Activated naive CD8-positive, alpha-beta T cell treated with anti-CD3 and anti-CD28 coated beads, Interleukin-2, amount 10 ng/mL, durations not matched to agents 7 days and 5 days (primary cell): ENCODE measurements around the gene DSCAM. TPM values are rescaled to one million over a fixed set of nuclear protein-coding genes. Genes with fewer than 3 reads are reported as not detected.

ENCODE experiments used
- ATAC-seq: fragments of 150-1000 bp; cut with Tn5 transposase; one replicate; pipeline ENCODE4 v1.10.0; 2021; ENCODE audit warnings: low read depth, moderate library complexity
- POLR2A ChIA-PET: fragments of 350-600 bp; sonication (Branson Sonifier 250); formaldehyde crosslinking; loops from one replicate; lab custom pipeline; 2021; ENCODE audit warnings: antibody characterized with exemption; lab: Charles Lee
- DNase-seq: peaks from one replicate; pipeline ENCODE4 v3.0.0; 2021
- H3K27ac Mint-ChIP-seq: one replicate; pipeline ENCODE4 v1.8.0; 2022; ENCODE audit warnings: mild to moderate bottlenecking, mixed read lengths
- H3K27me3 Mint-ChIP-seq: one replicate; pipeline ENCODE4 v1.8.0; 2022; ENCODE audit warnings: mild to moderate bottlenecking, moderate library complexity, mixed read lengths
- H3K36me3 Mint-ChIP-seq: one replicate; pipeline ENCODE4 v1.8.0; 2021; ENCODE audit warnings: mild to moderate bottlenecking, mixed read lengths
- H3K4me1 Mint-ChIP-seq: one replicate; pipeline ENCODE4 v1.8.0; 2021; ENCODE audit warnings: mixed read lengths
- H3K4me3 Mint-ChIP-seq: one replicate; pipeline ENCODE4 v1.8.0; 2022; ENCODE audit warnings: mild to moderate bottlenecking, moderate library complexity, mixed read lengths
- H3K9me3 Mint-ChIP-seq: one replicate; pipeline ENCODE4 v1.8.0; 2021; ENCODE audit warnings: mixed read lengths
- total RNA-seq, 2 experiments: library from RNA; stranded (reverse); gene quantifications; one replicate each; pipeline ENCODE4 v1.2.3, GENCODE V29; 2021

Gene DSCAM
- total RNA-seq, 2 experiments from 2014 or later, result not detected

DNA sequence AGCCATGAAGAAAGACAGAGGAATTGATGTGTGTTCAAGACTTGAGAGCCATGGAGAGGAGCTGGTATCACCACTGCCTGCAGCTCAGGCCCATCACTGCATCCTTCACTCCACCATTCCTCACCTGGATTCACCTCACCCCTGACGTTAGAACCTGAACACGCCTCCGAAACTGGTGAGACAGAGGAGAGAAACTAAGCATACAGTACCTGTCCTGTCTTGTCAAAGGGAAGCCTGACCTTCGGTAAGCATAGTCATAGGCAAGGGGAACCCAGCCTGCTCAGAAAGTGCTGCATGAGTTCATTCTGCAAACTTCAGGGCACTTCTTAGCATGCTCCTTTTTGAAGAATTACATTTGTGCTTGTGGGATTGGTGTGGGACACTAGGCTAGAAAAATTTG lies 425.8 kb downstream of the DSCAM start:
- ATAC-seq, result no peak
- DNase-seq, result no peak
- Mint-ChIP-seq H3K36me3 (no peaks in the 10 kb centered on the region), H3K9me3 (peaks cover 6% of the 10 kb centered on the region), H3K27me3 (no peaks in the 10 kb centered on the region), H3K27ac (no peak overlapping the region), H3K4me1 (no peaks in the 10 kb centered on the region), H3K4me3 (no peak overlapping the region)
- POLR2A ChIA-PET, result no interaction called here

GRCh38 chr21:40416572-40416971 lies 430.4 kb downstream of the DSCAM start:
- no peak for DNase-seq
- H3K27ac Mint-ChIP-seq, result no peak overlapping the region
- no peak overlapping the region for H3K4me3 Mint-ChIP-seq
- ATAC-seq, result no peak
- no peaks in the 10 kb centered on the region for H3K4me1 Mint-ChIP-seq
- no peaks in the 10 kb centered on the region for H3K27me3 Mint-ChIP-seq
- no peaks in the 10 kb centered on the region for H3K36me3 Mint-ChIP-seq
- POLR2A ChIA-PET, result no interaction called here
- H3K9me3 Mint-ChIP-seq, result peaks cover 7% of the 10 kb centered on the region

DNA sequence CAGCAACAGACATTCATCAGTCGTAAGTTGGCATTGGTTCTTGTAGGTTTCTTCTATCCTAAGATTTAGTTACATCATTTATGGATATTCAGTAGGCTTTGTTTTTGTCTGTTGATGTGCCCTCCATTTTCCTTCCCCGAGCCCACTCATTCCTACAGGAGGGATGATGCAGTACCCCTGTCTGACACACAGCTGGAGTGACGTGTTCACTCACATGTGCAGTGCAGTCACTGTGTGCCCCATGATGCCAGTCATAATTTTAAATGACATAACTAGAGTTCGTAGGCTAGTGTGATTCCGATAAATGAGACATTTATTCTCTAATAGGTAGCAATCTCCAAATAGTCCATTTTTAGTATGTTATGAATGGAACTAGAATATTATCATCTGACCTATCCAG lies 438.4 kb downstream of the DSCAM start:
- POLR2A ChIA-PET, result no interaction called here
- Mint-ChIP-seq H3K4me1 (no peaks in the 10 kb centered on the region), H3K4me3 (no peak overlapping the region), H3K27me3 (no peaks in the 10 kb centered on the region), H3K36me3 (no peaks in the 10 kb centered on the region), H3K9me3 (no peaks in the 10 kb centered on the region), H3K27ac (no peak overlapping the region)
- DNase-seq (no peak), ATAC-seq (no peak)

GRCh38 chr21:40404396-40404800 lies 442.6 kb downstream of the DSCAM start:
- ATAC-seq, result no peak
- H3K4me1 Mint-ChIP-seq, result no peaks in the 10 kb centered on the region

DNA sequence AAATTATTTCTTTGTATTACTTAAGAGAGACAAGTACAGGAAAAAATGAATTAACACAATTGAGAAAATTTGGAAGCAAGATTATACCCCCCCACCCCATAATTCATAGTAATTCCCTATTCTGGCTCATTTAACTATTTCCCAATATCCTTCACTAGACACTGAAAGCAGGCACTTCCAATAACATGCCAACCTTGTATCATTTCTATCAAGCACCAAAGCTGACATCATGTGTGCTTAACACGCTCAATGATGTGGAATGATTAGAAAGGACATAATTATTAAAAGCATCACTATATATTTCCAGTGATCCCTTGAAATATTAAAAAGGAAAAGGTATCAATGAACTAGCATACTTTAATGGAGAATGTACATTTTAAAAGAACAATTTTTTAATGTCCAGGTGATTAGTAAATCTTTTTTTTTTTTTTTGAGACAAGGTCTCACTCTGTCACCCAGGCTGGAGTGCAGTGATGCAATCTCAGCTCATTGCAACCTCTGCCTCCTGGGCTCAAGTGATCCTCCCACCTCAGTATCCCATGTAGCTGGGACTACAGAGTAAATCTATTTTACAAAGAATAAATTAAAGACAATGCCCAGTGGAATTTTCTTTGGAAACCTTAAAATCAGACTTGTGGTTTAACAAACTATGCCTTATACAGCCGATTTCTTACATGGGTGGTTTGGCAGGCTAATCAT lies 443.9 kb downstream of the DSCAM start:
- Mint-ChIP-seq H3K27me3 (no peaks in the 10 kb centered on the region), H3K4me3 (no peak overlapping the region), H3K27ac (no peak overlapping the region), H3K9me3 (no peaks in the 10 kb centered on the region), H3K36me3 (no peaks in the 10 kb centered on the region), H3K4me1 (no peaks in the 10 kb centered on the region)
- DNase-seq, result no peak
- no peak for ATAC-seq
- POLR2A ChIA-PET, result no interaction called here

More at GRCh38 chr21:40404396-40404800, 442.6 kb downstream of the DSCAM start:
- no peak overlapping the region for H3K4me3 Mint-ChIP-seq
- H3K27ac Mint-ChIP-seq, result no peak overlapping the region
- POLR2A ChIA-PET, result no interaction called here
- no peaks in the 10 kb centered on the region for H3K9me3 Mint-ChIP-seq
- H3K36me3 Mint-ChIP-seq, result no peaks in the 10 kb centered on the region
- H3K27me3 Mint-ChIP-seq, result no peaks in the 10 kb centered on the region
- no peak for DNase-seq

GRCh38 chr21:40395732-40396131 lies 451.2 kb downstream of the DSCAM start:
- POLR2A ChIA-PET, result no interaction called here
- Mint-ChIP-seq H3K27ac (no peak overlapping the region), H3K27me3 (no peaks in the 10 kb centered on the region), H3K9me3 (no peaks in the 10 kb centered on the region), H3K4me1 (no peaks in the 10 kb centered on the region), H3K4me3 (no peak overlapping the region), H3K36me3 (no peaks in the 10 kb centered on the region)
- DNase-seq (no peak), ATAC-seq (no peak)

GRCh38 chr21:40393066-40393465 lies 453.9 kb downstream of the DSCAM start:
- ATAC-seq (no peak), DNase-seq (no peak)
- H3K4me1 Mint-ChIP-seq, result no peaks in the 10 kb centered on the region
- no peaks in the 10 kb centered on the region for H3K27me3 Mint-ChIP-seq
- H3K36me3 Mint-ChIP-seq, result no peaks in the 10 kb centered on the region
- H3K4me3 Mint-ChIP-seq, result no peak overlapping the region
- POLR2A ChIA-PET, result no interaction called here
- no peak overlapping the region for H3K27ac Mint-ChIP-seq
- no peaks in the 10 kb centered on the region for H3K9me3 Mint-ChIP-seq

DNA sequence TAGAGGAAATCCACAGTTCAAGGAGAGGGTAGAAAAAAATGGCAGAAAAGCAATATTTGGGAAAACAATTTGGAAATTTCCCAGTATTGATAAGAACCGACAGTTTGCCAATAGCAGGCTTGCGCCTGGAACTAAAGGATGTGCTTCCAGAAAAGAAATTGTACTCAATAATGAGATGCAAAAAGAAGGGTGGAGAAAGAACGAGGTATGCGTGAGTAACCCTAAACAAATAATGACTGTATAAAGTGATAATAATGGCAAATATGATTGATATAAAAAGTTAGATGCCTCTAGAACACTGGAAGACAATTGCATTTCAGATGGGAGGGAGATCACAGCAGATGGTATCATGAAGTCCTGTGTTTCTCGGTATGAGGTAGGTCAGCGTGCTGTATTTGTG lies 458.9 kb downstream of the DSCAM start:
- Mint-ChIP-seq H3K36me3 (no peaks in the 10 kb centered on the region), H3K27ac (no peak overlapping the region), H3K9me3 (no peaks in the 10 kb centered on the region), H3K4me1 (no peaks in the 10 kb centered on the region), H3K27me3 (peaks cover 3% of the 10 kb centered on the region), H3K4me3 (no peak overlapping the region)
- POLR2A ChIA-PET, result no interaction called here
- ATAC-seq (no peak), DNase-seq (no peak)

DNA sequence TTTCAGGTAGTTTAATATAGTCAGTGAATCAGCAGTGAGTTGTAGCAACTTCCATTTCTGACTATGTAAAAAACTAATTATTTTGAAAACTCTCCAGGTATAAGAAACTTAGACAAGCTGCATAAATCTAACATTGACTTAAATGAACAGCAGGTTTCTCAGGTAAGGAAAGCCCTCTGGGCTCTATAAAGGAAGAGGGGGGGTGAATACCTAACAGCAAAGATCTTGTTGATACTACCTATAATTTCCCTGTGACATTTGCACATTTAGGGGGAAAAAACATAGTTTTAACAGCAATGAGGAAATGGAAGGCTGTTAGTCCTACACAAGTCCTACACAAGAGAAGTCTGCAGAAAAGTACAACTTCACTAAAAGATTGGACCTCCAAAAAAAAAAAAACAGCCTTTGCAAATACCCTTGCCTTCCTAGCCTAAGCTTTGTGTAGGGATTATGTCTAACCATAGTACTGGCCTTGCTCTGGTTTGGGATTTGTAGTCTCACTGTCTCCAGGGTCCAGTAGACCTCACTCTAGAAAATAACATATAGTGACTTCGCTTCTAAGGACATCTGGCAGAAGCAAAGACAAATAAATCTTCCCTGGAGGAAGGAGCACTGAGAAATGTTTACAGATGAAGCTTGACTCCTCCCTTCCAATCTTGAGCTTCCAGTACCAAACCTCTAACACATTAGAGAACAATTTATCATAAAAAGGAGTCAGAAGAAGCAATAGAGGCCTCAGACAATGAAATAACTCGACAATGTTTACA lies 459.8 kb downstream of the DSCAM start:
- POLR2A ChIA-PET, result no interaction called here
- Mint-ChIP-seq H3K9me3 (no peaks in the 10 kb centered on the region), H3K4me3 (no peak overlapping the region), H3K27me3 (peaks cover 3% of the 10 kb centered on the region), H3K36me3 (no peaks in the 10 kb centered on the region), H3K4me1 (no peaks in the 10 kb centered on the region), H3K27ac (no peak overlapping the region)
- ATAC-seq (no peak), DNase-seq (no peak)

DNA sequence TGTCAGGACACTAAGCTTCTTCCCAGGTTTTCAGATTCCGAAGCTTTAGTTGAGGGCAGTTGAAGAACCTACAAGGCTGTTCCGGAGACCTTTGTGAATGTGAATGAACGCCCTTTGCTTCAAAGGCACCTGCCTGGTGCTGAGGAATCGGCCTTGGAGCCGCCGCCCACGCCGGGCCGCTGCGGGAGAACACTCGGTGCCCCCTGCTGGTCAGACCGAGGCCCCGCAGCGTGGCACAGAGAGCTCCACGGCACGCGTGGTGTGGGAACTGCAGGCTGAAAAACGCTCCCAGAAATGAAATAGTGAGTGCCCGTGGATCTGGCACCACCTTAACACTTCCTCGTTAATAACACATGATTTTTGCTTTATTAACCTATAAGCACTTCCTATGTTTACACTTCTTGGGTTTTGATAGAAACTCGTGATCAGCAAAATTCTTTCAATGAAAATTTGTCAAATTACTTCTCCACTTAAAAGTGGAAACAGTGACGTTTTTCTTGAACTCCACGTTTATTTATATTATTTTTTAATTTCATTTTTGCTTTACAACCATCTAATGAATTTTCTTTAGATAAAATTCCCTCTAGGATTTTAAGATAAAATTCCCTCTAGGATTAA lies 460.6 kb downstream of the DSCAM start:
- DNase-seq (peak; percentile 47), ATAC-seq (no peak)
- Mint-ChIP-seq H3K9me3 (no peaks in the 10 kb centered on the region), H3K27ac (no peak overlapping the region), H3K36me3 (no peaks in the 10 kb centered on the region), H3K4me3 (no peak overlapping the region), H3K27me3 (peaks cover 3% of the 10 kb centered on the region), H3K4me1 (no peaks in the 10 kb centered on the region)
- POLR2A ChIA-PET, result no interaction called here

DNA sequence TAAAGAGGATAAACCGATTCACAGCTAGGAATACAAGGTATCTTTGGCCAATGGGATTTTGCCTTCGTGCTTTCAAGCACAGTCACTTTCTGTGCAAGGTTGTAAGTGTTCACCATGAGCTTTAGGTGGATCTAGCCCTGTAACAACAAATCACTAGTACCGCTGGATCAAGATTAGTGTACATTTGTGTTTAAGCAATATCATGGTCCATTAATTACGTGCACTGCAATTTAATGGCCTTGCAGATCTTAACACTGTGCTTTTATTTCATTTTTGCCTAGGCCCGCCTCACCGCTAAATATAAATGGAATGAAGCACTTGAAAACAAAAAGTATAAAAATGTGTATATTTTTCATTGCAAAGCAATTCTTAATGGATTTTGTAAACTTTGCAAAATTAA lies 461.1 kb downstream of the DSCAM start:
- Mint-ChIP-seq H3K9me3 (no peaks in the 10 kb centered on the region), H3K4me3 (no peak overlapping the region), H3K36me3 (no peaks in the 10 kb centered on the region), H3K27ac (no peak overlapping the region), H3K4me1 (no peaks in the 10 kb centered on the region), H3K27me3 (peaks cover 3% of the 10 kb centered on the region)
- DNase-seq (no peak), ATAC-seq (no peak)
- POLR2A ChIA-PET, result no interaction called here

- POLR2A ChIA-PET, result no interaction called here
- no peaks in the 10 kb centered on the region for H3K4me1 Mint-ChIP-seq
- H3K27ac Mint-ChIP-seq, result no peak overlapping the region
- DNase-seq (no peak), ATAC-seq (no peak)
- no peaks in the 10 kb centered on the region for H3K9me3 Mint-ChIP-seq
- H3K27me3 Mint-ChIP-seq, result peaks cover 3% of the 10 kb centered on the region
- no peak overlapping the region for H3K4me3 Mint-ChIP-seq
- H3K36me3 Mint-ChIP-seq, result no peaks in the 10 kb centered on the region
These were observed 463.0 kb downstream of the DSCAM start for GRCh38 chr21:40383951-40384350.

DNA sequence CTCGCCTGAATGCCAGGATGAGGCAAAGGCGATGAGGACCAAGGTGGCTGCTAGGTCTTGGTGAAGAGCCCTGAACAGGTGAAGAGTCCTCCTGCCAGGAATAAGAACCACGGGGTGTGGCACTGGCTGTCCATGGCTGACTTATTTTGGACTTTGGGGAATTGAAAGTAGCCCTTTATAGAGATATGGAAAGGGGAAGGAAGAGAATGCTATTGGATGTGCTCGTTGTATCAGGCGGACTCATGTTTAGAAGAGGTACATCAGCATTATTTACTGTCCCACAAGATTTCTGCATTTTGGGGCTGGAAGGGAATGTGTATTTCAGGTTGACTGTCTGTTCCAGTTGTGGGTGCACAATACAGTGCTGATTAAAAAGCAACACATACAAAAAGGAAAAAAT lies 465.8 kb downstream of the DSCAM start:
- no peaks in the 10 kb centered on the region for H3K27me3 Mint-ChIP-seq
- DNase-seq (no peak), ATAC-seq (no peak)
- H3K4me3 Mint-ChIP-seq, result no peak overlapping the region
- POLR2A ChIA-PET, result no interaction called here
- no peaks in the 10 kb centered on the region for H3K9me3 Mint-ChIP-seq
- no peaks in the 10 kb centered on the region for H3K4me1 Mint-ChIP-seq
- H3K27ac Mint-ChIP-seq, result no peak overlapping the region
- H3K36me3 Mint-ChIP-seq, result no peaks in the 10 kb centered on the region
